GM21526 (cell line): ENCODE results near the gene PRMT3.
"Not testable (repeated sequence)": the region's sequence is repeated elsewhere in the genome, so short reads cannot be mapped to it uniquely, and the experiment has no call there.

Experiments
- ATAC-seq: cut with Tn5 transposase; IDR thresholded peaks from one replicate; pipeline ENCODE4 v1.9.1; 2021; ENCODE audit warnings: moderate library complexity; ENCODE audit not compliant: unreplicated experiment, low FRiP score

The PRMT3 gene

DNA sequence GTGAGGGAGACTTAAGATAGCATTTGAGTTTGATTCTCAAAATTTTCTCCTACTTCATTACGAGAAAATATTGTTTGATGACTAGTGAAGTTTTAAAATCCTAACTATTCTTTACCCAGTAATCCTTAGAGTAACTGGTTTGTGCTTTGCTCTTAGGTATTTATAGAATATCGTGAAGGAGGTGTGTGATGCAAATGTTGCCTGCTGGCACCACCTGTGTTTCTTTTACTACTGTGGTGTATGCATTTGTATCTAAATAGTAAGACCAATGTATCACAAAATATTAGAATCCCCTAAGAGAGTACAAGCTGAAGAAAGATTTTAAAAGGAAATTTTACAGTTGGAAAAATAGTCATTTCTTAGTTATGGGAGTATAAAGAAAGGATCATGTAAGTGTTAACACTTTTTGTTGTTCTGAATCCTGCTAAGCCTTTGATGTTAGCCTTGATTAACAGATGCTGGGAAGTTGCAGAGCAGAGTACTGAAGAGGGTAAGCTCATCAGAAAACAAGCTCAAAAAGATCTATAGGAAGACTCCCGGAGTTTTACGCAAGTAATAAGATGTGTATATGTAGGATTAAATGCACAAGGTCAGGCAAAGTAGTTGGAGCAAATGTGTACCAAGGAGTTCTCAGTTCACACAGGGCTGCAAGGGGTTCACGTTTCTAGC is 109.7 kb downstream of the PRMT3 start:
- no peak for ATAC-seq

DNA sequence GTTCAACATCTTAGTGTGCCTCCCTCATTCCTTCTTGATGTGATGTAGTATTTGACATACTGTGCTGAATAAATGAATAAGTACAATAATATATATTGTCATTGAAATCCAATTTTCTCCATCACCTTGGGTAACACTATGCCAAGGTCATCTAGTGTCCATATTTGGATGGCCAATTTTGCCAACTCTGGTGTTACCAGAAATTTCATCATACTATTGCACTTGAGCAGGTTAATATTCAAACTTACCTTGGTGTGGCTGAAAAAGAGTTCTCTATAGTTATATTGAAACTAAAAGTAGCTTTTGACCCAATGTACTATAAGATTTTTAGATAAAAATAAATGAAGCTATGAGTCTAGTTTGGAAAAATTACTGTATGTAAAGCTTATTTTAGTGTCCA is 113.7 kb downstream of the PRMT3 start:
- no peak for ATAC-seq

DNA sequence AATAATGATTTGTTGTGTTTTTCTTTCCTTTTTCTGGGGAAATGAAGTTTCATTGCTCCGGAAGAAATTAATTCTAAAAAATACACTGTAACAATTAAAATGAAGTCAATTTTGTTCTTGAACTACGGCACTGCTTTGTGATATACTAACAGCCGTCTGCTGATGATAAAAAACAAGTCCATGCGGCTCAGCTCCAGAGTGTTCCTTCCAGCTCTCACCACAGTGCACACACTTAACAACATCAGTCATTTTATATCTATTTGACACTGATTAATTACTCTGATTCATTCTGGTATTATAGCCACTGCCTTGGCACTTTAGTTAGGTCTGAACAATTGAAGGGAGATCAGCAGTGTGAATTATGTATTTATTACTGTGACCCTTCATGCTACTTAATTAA is 114.5 kb downstream of the PRMT3 start:
- ATAC-seq = no peak

DNA sequence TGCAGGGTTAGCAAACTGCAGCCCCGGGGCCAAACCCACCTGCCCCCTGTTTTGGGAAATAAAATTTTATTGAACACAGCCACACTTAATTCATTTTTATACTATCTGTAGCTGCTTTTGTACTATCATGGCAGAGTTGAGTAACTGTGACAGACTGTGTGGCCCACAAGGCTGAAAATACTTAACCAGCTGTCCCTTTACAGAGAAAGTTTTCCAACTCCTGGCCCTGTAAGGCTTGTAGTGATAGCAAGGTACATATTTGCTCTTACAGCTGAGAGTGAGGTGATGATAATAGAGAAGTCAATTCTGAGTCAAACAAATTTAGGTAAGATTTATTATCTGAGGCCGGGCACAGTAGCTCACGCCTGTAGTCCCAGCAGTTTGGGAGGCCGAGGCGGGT is 124.5 kb downstream of the PRMT3 start:
- no peak for ATAC-seq

DNA sequence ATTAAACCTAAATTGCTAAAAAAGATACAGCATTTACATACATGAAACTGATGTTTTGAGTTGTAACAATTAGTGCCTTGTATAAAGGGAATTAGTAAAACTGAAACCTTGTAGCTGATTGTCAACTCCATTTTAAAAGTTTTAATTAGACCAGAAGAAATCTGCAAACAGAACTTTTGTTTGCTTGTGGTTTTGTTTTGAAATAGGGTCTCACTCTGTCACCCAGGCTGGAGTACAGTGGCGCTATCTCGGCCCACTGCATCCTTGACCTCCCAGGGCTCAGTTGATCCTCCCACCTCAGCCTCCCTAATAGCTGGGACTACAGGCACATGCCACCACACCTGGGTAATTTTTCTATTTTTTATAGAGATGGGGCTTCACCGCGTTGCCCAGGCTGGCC is 125.4 kb downstream of the PRMT3 start:
- no peak for ATAC-seq

DNA sequence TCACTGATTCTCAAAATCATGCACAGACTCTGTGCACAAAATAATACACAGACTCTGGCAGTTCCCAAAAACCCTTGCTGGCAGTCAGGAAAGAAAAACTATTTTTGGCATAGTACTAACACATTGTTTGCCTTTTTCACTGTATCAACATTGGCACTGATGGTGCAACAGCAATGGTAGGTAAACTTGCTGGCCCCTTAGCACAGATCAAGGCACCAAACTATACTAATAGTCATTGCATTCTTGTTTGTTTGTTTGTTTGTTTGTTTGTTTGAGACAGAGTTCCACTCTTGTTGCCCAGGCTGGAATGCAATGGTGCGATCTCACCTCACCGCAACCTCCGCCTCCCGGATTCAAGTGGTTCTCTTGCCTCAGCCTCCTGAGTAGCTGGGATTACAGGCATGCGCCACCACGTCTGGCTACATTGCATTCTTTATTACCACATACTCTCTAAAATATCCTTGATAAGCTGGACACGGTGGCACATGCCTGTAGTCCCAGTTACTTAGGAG is 130.9 kb downstream of the PRMT3 start:
- ATAC-seq = no peak

DNA sequence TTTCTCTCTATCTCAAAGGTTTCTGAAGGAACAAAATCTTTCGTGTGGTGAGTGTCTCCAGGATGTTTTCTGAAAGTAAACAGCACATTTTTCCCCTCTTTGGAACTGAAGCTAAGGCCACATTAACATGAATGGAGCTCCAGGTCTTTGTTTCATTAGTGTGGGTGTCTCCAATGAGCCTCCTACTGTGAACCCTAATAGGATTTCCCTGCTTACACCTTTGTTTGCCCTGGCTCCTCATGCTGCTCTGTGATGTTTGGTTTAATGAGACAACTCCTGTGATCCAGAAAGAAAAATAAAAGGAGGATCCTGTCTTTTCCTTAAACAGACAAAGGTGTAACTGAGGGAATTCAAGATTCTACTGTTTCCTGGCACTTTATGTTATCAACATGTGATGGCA is 135.0 kb downstream of the PRMT3 start:
- ATAC-seq = no peak

DNA sequence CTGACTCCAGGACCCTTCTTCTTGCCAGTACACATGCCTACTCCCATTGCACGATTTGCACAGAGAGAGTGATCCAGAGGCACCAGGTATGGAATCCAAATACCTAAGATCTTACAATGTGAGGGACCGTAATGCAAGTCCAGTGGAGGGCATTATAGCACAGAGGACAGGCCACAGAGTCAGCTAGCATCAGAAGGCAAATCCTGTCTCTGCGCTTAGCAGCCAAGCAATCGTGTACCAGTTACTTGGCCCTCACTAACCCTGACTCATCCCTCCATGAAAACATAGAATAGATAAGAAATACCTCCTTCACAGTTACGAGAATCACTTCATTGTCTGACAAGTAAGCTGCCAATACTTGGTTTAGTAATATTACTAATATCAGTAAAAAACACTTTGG is 142.2 kb downstream of the PRMT3 start:
- no peak for ATAC-seq

DNA sequence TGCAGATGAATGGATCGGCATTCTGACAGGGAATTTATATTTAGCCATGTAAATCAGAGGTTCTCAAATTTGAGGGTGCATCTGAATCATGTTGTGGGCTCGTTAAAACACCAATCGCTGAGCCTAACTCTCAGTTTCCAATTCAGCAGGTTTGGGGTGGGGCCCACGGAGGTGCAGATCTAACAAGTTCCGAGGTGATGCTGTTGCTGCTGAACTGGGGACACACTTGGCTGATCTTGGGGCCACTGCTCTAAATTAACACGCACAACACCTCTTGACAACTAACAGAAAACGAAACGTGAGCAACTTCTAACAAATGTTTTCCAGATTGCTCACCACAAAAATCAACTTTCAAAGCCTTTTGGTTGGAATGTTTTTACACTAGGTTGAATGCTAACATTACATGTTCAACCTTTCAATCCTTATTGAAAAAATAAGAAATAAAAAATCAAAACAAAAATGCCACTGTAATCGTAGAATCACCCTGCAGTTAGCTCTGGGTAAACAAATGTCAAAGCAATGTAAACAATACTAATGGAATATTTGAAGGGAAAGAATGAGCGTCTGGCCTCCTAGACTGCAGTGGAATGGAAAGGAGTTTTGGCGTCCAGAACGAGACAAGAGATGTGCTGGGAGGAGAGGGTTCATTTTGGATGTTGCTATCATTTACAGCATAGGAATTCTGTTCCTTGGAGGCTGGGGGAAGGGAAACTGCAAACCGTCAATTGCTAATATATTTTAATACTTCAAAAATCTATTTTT is 143.6 kb downstream of the PRMT3 start:
- peak; percentile 94 for ATAC-seq

DNA sequence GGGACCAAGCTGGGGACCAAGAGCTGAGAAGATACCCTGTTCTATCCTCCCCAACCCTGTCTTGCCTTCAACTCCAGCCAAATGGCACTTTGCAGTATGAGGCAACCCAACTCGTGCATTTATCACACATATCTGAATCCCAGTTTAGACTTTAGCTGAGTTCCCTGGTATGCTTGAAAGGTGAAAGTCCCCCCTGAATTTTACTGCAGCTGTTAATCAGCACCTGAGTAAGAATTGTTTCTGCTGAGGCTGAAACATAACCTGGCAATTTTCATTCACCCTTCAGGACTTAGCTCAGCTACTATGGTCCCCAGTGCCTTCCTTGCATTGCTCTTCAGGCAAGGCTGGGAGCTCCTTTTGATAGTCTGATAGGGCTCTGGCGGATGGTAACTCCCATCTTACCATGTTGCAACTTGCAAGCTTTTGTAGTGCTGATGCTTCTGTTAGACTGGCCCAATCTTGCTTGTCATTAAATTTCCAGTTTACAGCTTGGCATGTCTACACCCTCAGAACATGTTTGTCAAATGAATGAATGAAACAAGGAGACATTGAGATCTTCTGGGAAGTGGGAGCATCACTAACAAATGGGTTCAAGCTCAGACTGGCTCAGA is 147.9 kb downstream of the PRMT3 start:
- ATAC-seq = no peak

DNA sequence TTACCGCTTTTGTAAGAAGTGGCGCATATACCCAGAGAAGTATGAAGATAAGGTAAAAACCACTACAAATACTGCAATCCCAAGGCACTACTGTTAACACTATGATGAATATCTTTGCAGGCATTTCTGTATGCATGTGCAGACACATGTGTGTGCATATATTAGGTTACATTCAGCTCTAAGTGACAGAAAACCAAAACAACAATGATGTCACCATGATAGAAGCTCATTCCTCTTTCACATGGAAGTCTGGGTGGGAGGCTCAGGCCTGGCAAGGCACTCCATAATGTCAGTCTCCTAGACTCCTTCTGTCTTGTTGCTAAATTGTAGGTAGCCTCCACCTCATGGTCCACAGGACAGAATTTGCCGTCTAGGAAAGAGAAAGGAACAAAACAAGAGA is 148.8 kb downstream of the PRMT3 start:
- no peak for ATAC-seq

DNA sequence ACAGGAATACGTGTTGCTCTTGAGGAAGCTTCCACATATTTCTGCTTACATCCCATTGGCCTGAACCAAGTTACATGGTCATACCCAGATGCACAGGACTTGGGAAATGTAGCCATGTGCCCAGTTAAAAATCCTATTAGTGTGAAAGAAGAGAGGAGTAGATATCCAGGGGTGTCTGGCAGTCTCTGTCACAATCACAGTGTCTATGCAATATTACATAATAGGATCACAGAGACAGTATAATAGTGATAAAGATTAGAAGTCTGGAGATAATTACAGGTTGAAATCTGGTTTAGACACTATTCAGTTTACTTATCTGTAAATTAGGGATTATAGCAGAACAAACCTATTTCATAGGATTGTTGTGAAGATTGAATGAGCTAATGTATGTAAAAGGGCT is 149.3 kb downstream of the PRMT3 start:
- ATAC-seq = no peak

DNA sequence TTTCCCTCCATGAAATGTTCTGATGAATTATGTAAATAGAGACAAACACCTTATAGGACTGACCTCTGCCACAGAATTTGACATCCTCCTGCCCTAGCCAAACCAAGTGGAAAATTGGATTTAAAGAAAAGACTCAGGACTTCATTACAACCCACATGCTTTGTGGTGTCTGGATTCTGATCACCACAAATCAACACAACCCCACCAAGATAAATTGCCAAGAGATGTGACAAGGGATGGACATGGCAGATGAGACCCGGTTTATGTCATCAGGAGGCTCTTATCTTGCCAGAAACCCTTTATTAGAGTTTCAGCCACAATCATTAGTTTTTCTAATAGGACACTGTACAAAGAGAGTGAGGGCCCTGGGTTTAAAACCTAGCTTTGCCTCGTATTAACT is 154.0 kb downstream of the PRMT3 start:
- no peak for ATAC-seq

DNA sequence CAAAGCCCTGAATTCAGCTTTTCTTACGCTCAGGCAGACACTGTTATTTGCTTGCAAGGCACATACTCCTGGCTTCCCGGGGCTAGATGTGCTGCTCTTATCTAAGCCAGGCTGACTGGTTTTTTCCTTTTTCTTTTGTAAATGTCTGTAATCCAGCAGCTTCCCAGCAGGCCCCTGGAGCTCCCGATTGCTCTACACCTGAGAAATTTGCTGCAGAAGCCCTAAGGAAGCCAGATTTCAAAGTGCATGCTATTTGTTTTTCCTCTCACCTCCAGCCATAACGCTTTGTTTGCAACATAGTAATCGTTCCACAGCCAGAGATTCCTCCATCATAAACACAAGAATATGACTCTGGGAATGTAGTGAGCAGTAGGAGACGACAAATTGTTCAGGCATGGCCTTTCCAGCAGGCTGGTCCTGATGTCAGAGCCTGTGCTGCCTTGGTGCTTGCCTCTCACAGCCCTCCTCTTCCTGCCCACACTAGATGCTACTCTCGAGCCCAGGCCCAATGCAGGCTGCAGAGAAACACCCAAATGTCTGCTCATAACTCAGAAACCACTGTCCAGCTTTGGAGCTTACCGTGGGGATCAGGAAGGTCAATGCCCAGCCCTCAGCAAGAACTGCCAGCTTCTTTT is 157.2 kb downstream of the PRMT3 start:
- ATAC-seq = no peak

DNA sequence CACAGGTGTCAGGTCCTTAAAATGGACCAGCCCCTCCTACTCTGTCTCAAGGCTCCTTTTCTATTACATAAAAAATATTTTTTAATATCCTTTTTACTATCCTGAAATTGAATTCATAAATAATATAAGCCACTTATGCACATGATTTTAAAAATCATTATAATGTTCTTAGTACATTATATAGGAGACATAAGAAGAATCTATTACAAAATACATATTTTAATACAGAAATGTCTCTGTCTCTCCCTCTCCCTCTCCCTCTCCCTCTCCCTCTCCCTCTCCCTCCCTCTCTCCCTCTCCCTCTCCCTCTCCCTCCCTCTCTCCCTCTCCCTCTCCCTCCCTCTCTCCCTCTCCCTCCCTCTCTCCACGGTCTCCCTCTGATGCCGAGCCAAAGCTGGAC is 159.9 kb downstream of the PRMT3 start:
- ATAC-seq = no peak

DNA sequence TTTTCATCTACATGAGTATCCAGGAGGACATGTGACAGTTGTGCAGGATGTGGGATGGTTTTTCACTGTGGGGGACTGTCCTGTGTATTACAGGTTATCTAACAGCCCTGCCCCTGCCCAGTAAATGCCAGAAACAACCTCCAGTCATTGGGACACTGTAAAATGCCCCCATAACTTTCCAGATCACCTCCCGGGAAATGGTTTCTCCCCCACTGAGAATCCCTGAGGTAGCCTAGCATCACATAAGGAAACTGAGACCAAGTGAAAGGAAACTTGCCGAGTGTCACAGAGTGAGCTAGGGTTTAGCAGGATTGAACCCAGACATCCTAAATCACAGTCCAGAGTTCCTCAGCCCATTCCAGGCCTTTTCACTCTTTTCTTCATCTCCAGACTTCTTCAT is 163.6 kb downstream of the PRMT3 start:
- no peak for ATAC-seq

DNA sequence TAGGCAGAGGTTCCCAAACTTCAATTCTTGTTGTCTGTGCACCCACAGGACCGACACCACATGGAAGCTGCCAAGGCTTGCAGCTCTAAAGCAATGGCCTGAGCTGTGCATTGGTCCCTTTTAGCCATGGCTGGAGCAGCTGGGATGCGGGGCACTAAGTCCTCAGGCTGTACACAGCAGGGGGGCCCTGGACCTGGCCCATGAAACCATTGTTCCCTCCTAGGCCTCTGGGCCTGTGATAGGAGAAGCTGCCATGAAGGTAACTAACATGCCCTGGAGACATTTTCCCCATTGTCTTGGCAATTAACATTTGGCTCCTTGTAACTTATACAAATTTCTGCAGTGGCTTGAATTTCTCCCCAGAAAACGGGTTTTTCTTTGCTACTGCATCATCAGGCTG is 168.3 kb downstream of the PRMT3 start:
- no peak for ATAC-seq

DNA sequence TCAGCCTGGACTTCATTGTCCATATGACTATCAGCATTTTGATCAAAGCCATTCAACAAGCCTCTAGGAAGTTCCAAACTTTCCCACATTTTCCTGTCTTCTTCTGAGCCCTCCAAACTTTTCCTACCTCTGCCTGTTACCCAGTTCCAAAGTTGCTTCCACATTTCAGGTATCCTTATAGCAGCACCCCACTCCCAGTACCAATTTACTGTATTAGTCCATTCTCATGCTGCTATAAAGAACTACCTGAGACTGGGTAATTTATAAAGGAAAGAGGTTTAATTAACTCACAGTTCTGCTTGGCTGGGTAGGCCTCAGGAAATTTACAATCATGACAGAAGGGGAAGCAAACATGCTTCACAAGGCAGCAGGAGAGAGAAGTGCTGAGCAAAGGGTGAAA is 168.9 kb downstream of the PRMT3 start:
- not testable (repeated sequence) for ATAC-seq

DNA sequence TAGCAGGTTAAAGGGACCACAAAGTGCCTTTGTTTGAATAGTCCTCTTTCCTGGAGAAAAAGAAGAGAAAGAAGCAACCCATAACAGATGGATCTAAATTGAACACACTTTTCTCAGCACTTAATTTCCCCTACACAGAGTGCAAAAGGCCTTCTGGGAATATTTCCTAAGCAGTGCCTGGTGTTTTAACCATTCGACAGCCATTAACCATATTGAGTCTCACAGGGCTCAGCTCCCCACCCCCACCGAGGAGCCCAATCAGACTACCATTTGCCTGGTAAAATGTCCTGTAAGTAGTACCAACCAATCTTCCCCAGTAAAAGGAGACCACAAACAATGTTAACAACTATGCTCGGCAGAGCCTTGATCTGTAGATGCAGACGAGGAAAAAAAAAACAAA is 171.2 kb downstream of the PRMT3 start:
- ATAC-seq = no peak
